Measurements from ENCODE around the gene ITGB3BP. TPM values are rescaled to one million over a fixed set of nuclear protein-coding genes. Genes with fewer than 3 reads are reported as not detected.
"Not testable (repeated sequence)": the region's sequence is repeated elsewhere in the genome, so short reads cannot be mapped to it uniquely, and the experiment has no call there.

ITGB3BP gene
- total RNA-seq, 1 experiment from 2014 or later: 31.9 TPM

- Histone ChIP-seq H3K4me3 (ENCODE audit: low read depth in 2 of 2, low read length in 2 of 2) (no peak overlapping the region), H3K36me3 (ENCODE audit: control insufficient read depth, insufficient read depth, low read length) (0 out of 2 replicates have a peak, but pooled peaks cover 2% of the 10 kb centered on the region), H3K4me1 (ENCODE audit: control insufficient read depth, insufficient read depth, low read length) (no peaks in the 10 kb centered on the region), H3K27ac (ENCODE audit: low read length) (no peak overlapping the region), H3K27me3 (ENCODE audit: control insufficient read depth, insufficient read depth, low read length) (no peaks in the 10 kb centered on the region), H3K9me3 (ENCODE audit: control insufficient read depth, insufficient read depth, low read depth, low read length) (no peaks in the 10 kb centered on the region)
- ChIA-PET POLR2A (no interaction called here), CTCF (no interaction called here)
- TF ChIP-seq POLR2AphosphoS5 (IDR thresholded peaks at IDR 0.05; ENCODE audit: low read depth, low read length) (no peak), REST (IDR thresholded peaks at IDR 0.05; ENCODE audit: insufficient read depth in 1 of 2, low read depth in 2 of 2, low read length in 1 of 2) (no peak), SIN3A (IDR thresholded peaks at IDR 0.05; ENCODE audit: borderline replicate concordance, insufficient read depth, low read depth, low read length) (no peak), TCF7L2 (IDR thresholded peaks at IDR 0.05; ENCODE audit: low read depth, low read length) (no peak), CTCF (IDR thresholded peaks at IDR 0.05) (no peak)
- in situ Hi-C loops (cut with HindIII; ENCODE audit: low pct_unique_long_range_greater_than_20kb, low sequenced_read_pairs): no loop called here
- ATAC-seq (no peak), DNase-seq (ENCODE audit: low read depth, low spot score) (no peak)
- intact Hi-C loops (cut with micrococcal nuclease; ENCODE audit: unreplicated experiment): no loop called here
- no TSS peak for BruUV-seq (replicated peaks)
Measured at GRCh38 chr1:63423649-63424048, 99.4 kb downstream of the ITGB3BP start.

- intact Hi-C loops (cut with micrococcal nuclease; ENCODE audit: unreplicated experiment); H3K9me3 ChIP-seq (ENCODE audit: control insufficient read depth, insufficient read depth, low read depth, low read length); BruUV-seq (replicated peaks); DNase-seq (ENCODE audit: low read depth, low spot score); H3K36me3 ChIP-seq (ENCODE audit: control insufficient read depth, insufficient read depth, low read length); in situ Hi-C loops (cut with HindIII; ENCODE audit: low pct_unique_long_range_greater_than_20kb, low sequenced_read_pairs); H3K4me3 ChIP-seq (ENCODE audit: low read depth in 2 of 2, low read length in 2 of 2); H3K4me1 ChIP-seq (ENCODE audit: control insufficient read depth, insufficient read depth, low read length); CTCF ChIA-PET; H3K27ac ChIP-seq (ENCODE audit: low read length); H3K27me3 ChIP-seq (ENCODE audit: control insufficient read depth, insufficient read depth, low read length); POLR2A ChIA-PET; ATAC-seq: not testable (repeated sequence)
Measured at GRCh38 chr1:63420746-63421145, 102.3 kb downstream of the ITGB3BP start.

- no peaks in the 10 kb centered on the region for H3K9me3 ChIP-seq (ENCODE audit: control insufficient read depth, insufficient read depth, low read depth, low read length)
- BruUV-seq (replicated peaks): no TSS peak
- ATAC-seq: no peak
- ChIA-PET CTCF (no interaction called here), POLR2A (interaction anchor here (0.6 to 0.7 kb wide), 2 partner anchors 14 to 822 kb away, joined by 3 read pairs; no protein-coding TSS in a partner anchor)
- DNase-seq (ENCODE audit: low read depth, low spot score): no peak
- H3K27me3 ChIP-seq (ENCODE audit: control insufficient read depth, insufficient read depth, low read length): no peaks in the 10 kb centered on the region
- no peak overlapping the region for H3K4me3 ChIP-seq (ENCODE audit: low read depth in 2 of 2, low read length in 2 of 2)
- no peaks in the 10 kb centered on the region for H3K4me1 ChIP-seq (ENCODE audit: control insufficient read depth, insufficient read depth, low read length)
- 0 out of 2 replicates have a peak, but pooled peaks cover 2% of the 10 kb centered on the region for H3K36me3 ChIP-seq (ENCODE audit: control insufficient read depth, insufficient read depth, low read length)
- intact Hi-C loops (cut with micrococcal nuclease; ENCODE audit: unreplicated experiment): no loop called here
- in situ Hi-C loops (cut with HindIII; ENCODE audit: low pct_unique_long_range_greater_than_20kb, low sequenced_read_pairs): no loop called here
- no peak overlapping the region for H3K27ac ChIP-seq (ENCODE audit: low read length)
- TF ChIP-seq POLR2AphosphoS5 (IDR thresholded peaks at IDR 0.05; ENCODE audit: low read depth, low read length) (no peak), CTCF (IDR thresholded peaks at IDR 0.05) (no peak), SIN3A (IDR thresholded peaks at IDR 0.05; ENCODE audit: borderline replicate concordance, insufficient read depth, low read depth, low read length) (no peak), TCF7L2 (IDR thresholded peaks at IDR 0.05; ENCODE audit: low read depth, low read length) (no peak), REST (IDR thresholded peaks at IDR 0.05; ENCODE audit: insufficient read depth in 1 of 2, low read depth in 2 of 2, low read length in 1 of 2) (no peak)
Measured at GRCh38 chr1:63418101-63418500, 104.9 kb downstream of the ITGB3BP start.

Data from Panc1 (cell line).